Ramos (cell line): ENCODE data around the gene HERPUD1.
"Not testable (repeated sequence)": the region's sequence is repeated elsewhere in the genome, so short reads cannot be mapped to it uniquely, and the experiment has no call there.

Experiments used
- in situ Hi-C: fragments of 300-500 bp; cut with MboI; formaldehyde crosslinking; loops from one replicate; pipeline ENCODE4 v1.14.3; 2022; ENCODE audit warnings: low sequenced_read_pairs; ENCODE audit not compliant: unreplicated experiment

HERPUD1 gene

GRCh38 chr16:56973899-56974298, 42.0 kb downstream of the HERPUD1 start:
- in situ Hi-C loops: loop anchor here (5.0 kb wide), 1 partner anchor 68 kb away; no protein-coding TSS in a partner anchor

- in situ Hi-C loops: loop anchor here (5.0 kb wide), 1 partner anchor 68 kb away; no protein-coding TSS in a partner anchor
These were observed 42.8 kb downstream of the HERPUD1 start for GRCh38 chr16:56974549-56975300.

GRCh38 chr16:56975714-56976113, 43.8 kb downstream of the HERPUD1 start:
- in situ Hi-C loops: no loop called here

- in situ Hi-C loops: no loop called here
These were observed 45.3 kb downstream of the HERPUD1 start for GRCh38 chr16:56977216-56977615.

GRCh38 chr16:56977823-56978430, 46.0 kb downstream of the HERPUD1 start:
- in situ Hi-C loops: no loop called here

- in situ Hi-C loops: no loop called here
These were observed 48.2 kb downstream of the HERPUD1 start for GRCh38 chr16:56980201-56980535.

GRCh38 chr16:56980792-56981724, 49.1 kb downstream of the HERPUD1 start:
- in situ Hi-C loops: no loop called here

GRCh38 chr16:56981729-56982271, 49.9 kb downstream of the HERPUD1 start:
- in situ Hi-C loops: no loop called here

- in situ Hi-C loops: no loop called here
These were observed 50.8 kb downstream of the HERPUD1 start for GRCh38 chr16:56982695-56983094.

GRCh38 chr16:56983211-56983751, 51.3 kb downstream of the HERPUD1 start:
- in situ Hi-C loops: no loop called here

GRCh38 chr16:56984639-56985038, 52.7 kb downstream of the HERPUD1 start:
- in situ Hi-C loops: no loop called here

GRCh38 chr16:56985288-56985961, 53.5 kb downstream of the HERPUD1 start:
- in situ Hi-C loops: no loop called here

- in situ Hi-C loops: no loop called here
These were observed 54.0 kb downstream of the HERPUD1 start for GRCh38 chr16:56985962-56986360.

GRCh38 chr16:56986361-56986760, 54.4 kb downstream of the HERPUD1 start:
- in situ Hi-C loops: no loop called here

GRCh38 chr16:56986908-56987307, 55.0 kb downstream of the HERPUD1 start:
- in situ Hi-C loops: not testable (repeated sequence)

GRCh38 chr16:56987692-56988091, 55.8 kb downstream of the HERPUD1 start:
- in situ Hi-C loops: no loop called here

- in situ Hi-C loops: no loop called here
These were observed 56.4 kb downstream of the HERPUD1 start for GRCh38 chr16:56988161-56988947.

GRCh38 chr16:56988948-56989945, 57.3 kb downstream of the HERPUD1 start, which contains the start of gene NLRC5:
NLRC5 (plus strand) TSS chr16:56989557; CDS start chr16:57020713, 31,156 bp downstream.
- in situ Hi-C loops: no loop called here
